HepG2 (cell line): ENCODE measurements around the gene DSTN. TPM values are rescaled to one million over a fixed set of nuclear protein-coding genes. Genes with fewer than 3 reads are reported as not detected.

Experiments used
- ATF7-NPFF ChIP-seq: sonication (generic); formaldehyde crosslinking; IDR thresholded peaks from 2 replicates; pipeline ENCODE4 v1.8.1; 2023; ENCODE audit warnings: mild to moderate bottlenecking, low read depth, missing genetic modification reagents, moderate library complexity
- FLYWCH1 ChIP-seq: sonication (generic); formaldehyde crosslinking; IDR thresholded peaks from 2 replicates; pipeline ENCODE4 v1.8.1; 2023; ENCODE audit warnings: mild to moderate bottlenecking, missing genetic modification reagents
- HNRNPUL1 ChIP-seq: fragments of 200-400 bp; formaldehyde crosslinking; IDR thresholded peaks from 2 replicates; pipeline ENCODE4 v1.6.1; 2017; ENCODE audit warnings: low read depth, mild to moderate bottlenecking, low read length, moderate library complexity
- MXD4 ChIP-seq: IDR thresholded peaks from 2 replicates; pipeline ENCODE4 v1.6.1; 2016; ENCODE audit warnings: mild to moderate bottlenecking, missing biosample characterization, missing genetic modification reagents
- PHF5A ChIP-seq: IDR thresholded peaks from one replicate; pipeline ENCODE4 v1.6.1; 2018; ENCODE audit warnings: low read depth, missing genetic modification reagents; ENCODE audit not compliant: unreplicated experiment
- SMAD9 ChIP-seq: sonication (generic); formaldehyde crosslinking; IDR thresholded peaks from 2 replicates; pipeline ENCODE4 v1.5.1; 2020; ENCODE audit warnings: mild to moderate bottlenecking, missing genetic modification reagents
- SRSF4 ChIP-seq: fragments of 200-400 bp; formaldehyde crosslinking; IDR thresholded peaks from one replicate; pipeline ENCODE4 v1.6.1; 2018; ENCODE audit warnings: mild to moderate bottlenecking, low read depth, low read length, moderate library complexity; ENCODE audit not compliant: poor library complexity, severe bottlenecking
- TBX2 ChIP-seq: sonication (generic); formaldehyde crosslinking; IDR thresholded peaks from 2 replicates; pipeline ENCODE4 v1.5.0; 2020; ENCODE audit warnings: missing genetic modification reagents, mild to moderate bottlenecking, borderline replicate concordance
- TMF1 ChIP-seq: sonication (generic); formaldehyde crosslinking; IDR thresholded peaks from 2 replicates; pipeline ENCODE4 v1.8.1; 2022; ENCODE audit warnings: low read depth, missing genetic modification reagents
- ZNF260 ChIP-seq: sonication (generic); formaldehyde crosslinking; IDR thresholded peaks from 2 replicates; pipeline ENCODE4 v1.4.0; 2020; ENCODE audit warnings: missing genetic modification reagents, low read depth, mild to moderate bottlenecking, borderline replicate concordance
- ZNF747 ChIP-seq: sonication (generic); formaldehyde crosslinking; IDR thresholded peaks from 2 replicates; pipeline ENCODE4 v1.8.1; 2023; ENCODE audit warnings: missing genetic modification reagents, mild to moderate bottlenecking, borderline replicate concordance
- polyA plus RNA-seq, 8 experiments: library from polyadenylated mRNA; depleted of rRNA in 3 of 8; stranded (reverse) in 7 of 8; unstranded in 1 of 8; fragments of >200 nt; fragmentation: Illumina TruSeq in 4 of 8; extraction: Trizol in 4 of 8; gene quantifications; 2 replicates each; pipeline versions ENCODE4 v1.2.1 to v1.2.3, GENCODE V29; 2011 to 2016; ENCODE audit warnings: low read depth in 4 of 8, missing spikeins in 1 of 8, mixed read lengths in 1 of 8; ENCODE audit not compliant: insufficient read depth in 1 of 8
- total RNA-seq, 5 experiments: library from RNA; depleted of rRNA; stranded (reverse); fragments of >200 nt; fragmentation: Illumina TruSeq; extraction: Trizol; gene quantifications; 2 replicates each; pipeline ENCODE4 v1.2.3, GENCODE V29; 2016; ENCODE audit warnings: low read depth in 1 of 5
- TF ChIP-seq, protein P1 (sequence below), 2 experiments: sonication (generic) in 1 of 2; formaldehyde crosslinking in 1 of 2; IDR thresholded peaks; 2 replicates each; pipeline versions ENCODE4 v1.4.0 to v1.6.1; 2016 to 2020; ENCODE audit warnings: borderline replicate concordance in 1 of 2, low read depth in 1 of 2, mild to moderate bottlenecking in 1 of 2, missing genetic modification reagents in 1 of 2
- TF ChIP-seq, protein P2 (sequence below): sonication (generic); formaldehyde crosslinking; IDR thresholded peaks from 2 replicates; pipeline ENCODE4 v1.5.0; 2020; ENCODE audit warnings: mild to moderate bottlenecking, missing genetic modification reagents
- TF ChIP-seq, protein P3 (sequence below): sonication (generic); formaldehyde crosslinking; IDR thresholded peaks from 2 replicates; pipeline ENCODE4 v1.4.0; 2020; ENCODE audit warnings: mild to moderate bottlenecking, missing genetic modification reagents
- TF ChIP-seq, protein P4 (sequence below): sonication (generic); formaldehyde crosslinking; IDR thresholded peaks from 2 replicates; pipeline ENCODE4 v1.4.0; 2020; ENCODE audit warnings: missing genetic modification reagents

Gene DSTN
- total and polyA plus RNA-seq, 2 of the 13 experiments (the other 11 are each of a cell fraction or from before 2014, with no cell fraction given): 27.6 to 106 TPM

DNA sequence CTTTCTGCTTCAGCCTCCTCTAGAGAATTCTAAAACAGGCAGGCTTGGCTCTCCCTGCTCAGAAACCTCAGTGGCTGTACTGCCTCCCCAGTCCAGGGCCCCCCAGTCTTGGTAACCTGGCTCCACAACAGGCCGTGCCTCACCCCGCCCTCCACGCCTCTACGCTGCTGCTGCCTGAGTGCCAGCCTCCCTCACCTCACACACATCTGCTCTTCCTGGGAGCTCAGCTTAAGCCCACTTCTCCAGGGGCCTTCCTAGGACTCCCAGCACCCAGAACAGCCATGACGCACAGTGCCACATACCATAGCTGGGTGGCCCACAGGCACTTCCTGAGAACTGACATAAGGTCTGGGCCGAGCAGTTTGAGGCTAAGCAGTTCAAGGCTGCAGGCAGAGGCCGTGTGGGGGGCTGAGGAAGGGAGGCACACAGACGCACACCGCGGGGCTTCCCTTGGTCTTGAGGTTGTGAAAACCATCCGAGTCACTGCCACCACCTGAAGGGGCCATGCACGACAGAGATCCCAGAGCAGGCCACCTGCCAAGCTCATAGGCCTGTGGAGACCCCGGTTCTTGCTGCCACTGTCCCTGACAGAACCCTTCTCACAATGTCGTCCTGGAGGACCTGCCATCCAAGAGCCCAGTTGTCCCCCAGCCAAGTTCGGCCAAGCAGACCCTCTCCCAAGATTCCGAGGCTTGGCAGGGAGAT, 42.6 kb downstream of the DSTN start (continued):
- TF ChIP-seq, protein P1, sequence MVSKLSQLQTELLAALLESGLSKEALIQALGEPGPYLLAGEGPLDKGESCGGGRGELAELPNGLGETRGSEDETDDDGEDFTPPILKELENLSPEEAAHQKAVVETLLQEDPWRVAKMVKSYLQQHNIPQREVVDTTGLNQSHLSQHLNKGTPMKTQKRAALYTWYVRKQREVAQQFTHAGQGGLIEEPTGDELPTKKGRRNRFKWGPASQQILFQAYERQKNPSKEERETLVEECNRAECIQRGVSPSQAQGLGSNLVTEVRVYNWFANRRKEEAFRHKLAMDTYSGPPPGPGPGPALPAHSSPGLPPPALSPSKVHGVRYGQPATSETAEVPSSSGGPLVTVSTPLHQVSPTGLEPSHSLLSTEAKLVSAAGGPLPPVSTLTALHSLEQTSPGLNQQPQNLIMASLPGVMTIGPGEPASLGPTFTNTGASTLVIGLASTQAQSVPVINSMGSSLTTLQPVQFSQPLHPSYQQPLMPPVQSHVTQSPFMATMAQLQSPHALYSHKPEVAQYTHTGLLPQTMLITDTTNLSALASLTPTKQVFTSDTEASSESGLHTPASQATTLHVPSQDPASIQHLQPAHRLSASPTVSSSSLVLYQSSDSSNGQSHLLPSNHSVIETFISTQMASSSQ (IDR thresholded peaks at IDR 0.05; ENCODE audit: low read depth): 0 out of 2 replicates have a peak, but pooled peaks have one; percentile 25
- TF ChIP-seq, protein P1 (CRISPR knock-in tag; IDR thresholded peaks at IDR 0.05; ENCODE audit: borderline replicate concordance): 0 out of 2 replicates have a peak, but pooled peaks have one; percentile 39
- TF ChIP-seq ZNF747: no peak; the same call in 1 of the 2 replicates
- TF ChIP-seq SMAD9: no peak
- no peak for TF ChIP-seq ZNF260
- 0 out of 2 replicates have a peak, but pooled peaks have one; percentile 77 for TF ChIP-seq FLYWCH1 (CRISPR knock-in tag)
- no peak for TF ChIP-seq SRSF4
- TF ChIP-seq, protein P2, sequence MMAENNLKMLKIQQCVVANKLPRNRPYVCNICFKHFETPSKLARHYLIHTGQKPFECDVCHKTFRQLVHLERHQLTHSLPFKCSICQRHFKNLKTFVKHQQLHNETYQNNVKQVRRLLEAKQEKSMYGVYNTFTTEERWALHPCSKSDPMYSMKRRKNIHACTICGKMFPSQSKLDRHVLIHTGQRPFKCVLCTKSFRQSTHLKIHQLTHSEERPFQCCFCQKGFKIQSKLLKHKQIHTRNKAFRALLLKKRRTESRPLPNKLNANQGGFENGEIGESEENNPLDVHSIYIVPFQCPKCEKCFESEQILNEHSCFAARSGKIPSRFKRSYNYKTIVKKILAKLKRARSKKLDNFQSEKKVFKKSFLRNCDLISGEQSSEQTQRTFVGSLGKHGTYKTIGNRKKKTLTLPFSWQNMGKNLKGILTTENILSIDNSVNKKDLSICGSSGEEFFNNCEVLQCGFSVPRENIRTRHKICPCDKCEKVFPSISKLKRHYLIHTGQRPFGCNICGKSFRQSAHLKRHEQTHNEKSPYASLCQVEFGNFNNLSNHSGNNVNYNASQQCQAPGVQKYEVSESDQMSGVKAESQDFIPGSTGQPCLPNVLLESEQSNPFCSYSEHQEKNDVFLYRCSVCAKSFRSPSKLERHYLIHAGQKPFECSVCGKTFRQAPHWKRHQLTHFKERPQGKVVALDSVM (CRISPR knock-in tag): 0 out of 2 replicates have a peak, but pooled peaks have one; percentile 23
- peak; percentile 31 for TF ChIP-seq PHF5A
- no peak for TF ChIP-seq HNRNPUL1
- no peak; the same call in 1 of the 2 replicates for TF ChIP-seq TBX2 (CRISPR knock-in tag)
- TF ChIP-seq, protein P3, sequence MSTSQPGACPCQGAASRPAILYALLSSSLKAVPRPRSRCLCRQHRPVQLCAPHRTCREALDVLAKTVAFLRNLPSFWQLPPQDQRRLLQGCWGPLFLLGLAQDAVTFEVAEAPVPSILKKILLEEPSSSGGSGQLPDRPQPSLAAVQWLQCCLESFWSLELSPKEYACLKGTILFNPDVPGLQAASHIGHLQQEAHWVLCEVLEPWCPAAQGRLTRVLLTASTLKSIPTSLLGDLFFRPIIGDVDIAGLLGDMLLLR: peak; percentile 54; the same call in 1 of the 2 replicates
- TF ChIP-seq ATF7-NPFF (CRISPR knock-in tag): peak; percentile 88
- TF ChIP-seq TMF1 (CRISPR knock-in tag): 0 out of 2 replicates have a peak, but pooled peaks have one; percentile 48
- no peak for TF ChIP-seq MXD4 (CRISPR knock-in tag)
- TF ChIP-seq, protein P4, sequence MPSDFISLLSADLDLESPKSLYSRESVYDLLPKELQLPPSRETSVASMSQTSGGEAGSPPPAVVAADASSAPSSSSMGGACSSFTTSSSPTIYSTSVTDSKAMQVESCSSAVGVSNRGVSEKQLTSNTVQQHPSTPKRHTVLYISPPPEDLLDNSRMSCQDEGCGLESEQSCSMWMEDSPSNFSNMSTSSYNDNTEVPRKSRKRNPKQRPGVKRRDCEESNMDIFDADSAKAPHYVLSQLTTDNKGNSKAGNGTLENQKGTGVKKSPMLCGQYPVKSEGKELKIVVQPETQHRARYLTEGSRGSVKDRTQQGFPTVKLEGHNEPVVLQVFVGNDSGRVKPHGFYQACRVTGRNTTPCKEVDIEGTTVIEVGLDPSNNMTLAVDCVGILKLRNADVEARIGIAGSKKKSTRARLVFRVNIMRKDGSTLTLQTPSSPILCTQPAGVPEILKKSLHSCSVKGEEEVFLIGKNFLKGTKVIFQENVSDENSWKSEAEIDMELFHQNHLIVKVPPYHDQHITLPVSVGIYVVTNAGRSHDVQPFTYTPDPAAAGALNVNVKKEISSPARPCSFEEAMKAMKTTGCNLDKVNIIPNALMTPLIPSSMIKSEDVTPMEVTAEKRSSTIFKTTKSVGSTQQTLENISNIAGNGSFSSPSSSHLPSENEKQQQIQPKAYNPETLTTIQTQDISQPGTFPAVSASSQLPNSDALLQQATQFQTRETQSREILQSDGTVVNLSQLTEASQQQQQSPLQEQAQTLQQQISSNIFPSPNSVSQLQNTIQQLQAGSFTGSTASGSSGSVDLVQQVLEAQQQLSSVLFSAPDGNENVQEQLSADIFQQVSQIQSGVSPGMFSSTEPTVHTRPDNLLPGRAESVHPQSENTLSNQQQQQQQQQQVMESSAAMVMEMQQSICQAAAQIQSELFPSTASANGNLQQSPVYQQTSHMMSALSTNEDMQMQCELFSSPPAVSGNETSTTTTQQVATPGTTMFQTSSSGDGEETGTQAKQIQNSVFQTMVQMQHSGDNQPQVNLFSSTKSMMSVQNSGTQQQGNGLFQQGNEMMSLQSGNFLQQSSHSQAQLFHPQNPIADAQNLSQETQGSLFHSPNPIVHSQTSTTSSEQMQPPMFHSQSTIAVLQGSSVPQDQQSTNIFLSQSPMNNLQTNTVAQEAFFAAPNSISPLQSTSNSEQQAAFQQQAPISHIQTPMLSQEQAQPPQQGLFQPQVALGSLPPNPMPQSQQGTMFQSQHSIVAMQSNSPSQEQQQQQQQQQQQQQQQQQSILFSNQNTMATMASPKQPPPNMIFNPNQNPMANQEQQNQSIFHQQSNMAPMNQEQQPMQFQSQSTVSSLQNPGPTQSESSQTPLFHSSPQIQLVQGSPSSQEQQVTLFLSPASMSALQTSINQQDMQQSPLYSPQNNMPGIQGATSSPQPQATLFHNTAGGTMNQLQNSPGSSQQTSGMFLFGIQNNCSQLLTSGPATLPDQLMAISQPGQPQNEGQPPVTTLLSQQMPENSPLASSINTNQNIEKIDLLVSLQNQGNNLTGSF (CRISPR knock-in tag): 0 out of 2 replicates have a peak, but pooled peaks have one; percentile 17
